Measurements from ENCODE around the gene MLH3.

GRCh38 chr14:75023108-75023507 lies 28.2 kb downstream of the MLH3 start:
- TF ChIP-seq, protein P1, sequence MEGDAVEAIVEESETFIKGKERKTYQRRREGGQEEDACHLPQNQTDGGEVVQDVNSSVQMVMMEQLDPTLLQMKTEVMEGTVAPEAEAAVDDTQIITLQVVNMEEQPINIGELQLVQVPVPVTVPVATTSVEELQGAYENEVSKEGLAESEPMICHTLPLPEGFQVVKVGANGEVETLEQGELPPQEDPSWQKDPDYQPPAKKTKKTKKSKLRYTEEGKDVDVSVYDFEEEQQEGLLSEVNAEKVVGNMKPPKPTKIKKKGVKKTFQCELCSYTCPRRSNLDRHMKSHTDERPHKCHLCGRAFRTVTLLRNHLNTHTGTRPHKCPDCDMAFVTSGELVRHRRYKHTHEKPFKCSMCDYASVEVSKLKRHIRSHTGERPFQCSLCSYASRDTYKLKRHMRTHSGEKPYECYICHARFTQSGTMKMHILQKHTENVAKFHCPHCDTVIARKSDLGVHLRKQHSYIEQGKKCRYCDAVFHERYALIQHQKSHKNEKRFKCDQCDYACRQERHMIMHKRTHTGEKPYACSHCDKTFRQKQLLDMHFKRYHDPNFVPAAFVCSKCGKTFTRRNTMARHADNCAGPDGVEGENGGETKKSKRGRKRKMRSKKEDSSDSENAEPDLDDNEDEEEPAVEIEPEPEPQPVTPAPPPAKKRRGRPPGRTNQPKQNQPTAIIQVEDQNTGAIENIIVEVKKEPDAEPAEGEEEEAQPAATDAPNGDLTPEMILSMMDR (conservative IDR thresholded peaks at IDR 0.05; ENCODE audit: low read depth in 2 of 2), result no peak
- TF ChIP-seq, protein P2, sequence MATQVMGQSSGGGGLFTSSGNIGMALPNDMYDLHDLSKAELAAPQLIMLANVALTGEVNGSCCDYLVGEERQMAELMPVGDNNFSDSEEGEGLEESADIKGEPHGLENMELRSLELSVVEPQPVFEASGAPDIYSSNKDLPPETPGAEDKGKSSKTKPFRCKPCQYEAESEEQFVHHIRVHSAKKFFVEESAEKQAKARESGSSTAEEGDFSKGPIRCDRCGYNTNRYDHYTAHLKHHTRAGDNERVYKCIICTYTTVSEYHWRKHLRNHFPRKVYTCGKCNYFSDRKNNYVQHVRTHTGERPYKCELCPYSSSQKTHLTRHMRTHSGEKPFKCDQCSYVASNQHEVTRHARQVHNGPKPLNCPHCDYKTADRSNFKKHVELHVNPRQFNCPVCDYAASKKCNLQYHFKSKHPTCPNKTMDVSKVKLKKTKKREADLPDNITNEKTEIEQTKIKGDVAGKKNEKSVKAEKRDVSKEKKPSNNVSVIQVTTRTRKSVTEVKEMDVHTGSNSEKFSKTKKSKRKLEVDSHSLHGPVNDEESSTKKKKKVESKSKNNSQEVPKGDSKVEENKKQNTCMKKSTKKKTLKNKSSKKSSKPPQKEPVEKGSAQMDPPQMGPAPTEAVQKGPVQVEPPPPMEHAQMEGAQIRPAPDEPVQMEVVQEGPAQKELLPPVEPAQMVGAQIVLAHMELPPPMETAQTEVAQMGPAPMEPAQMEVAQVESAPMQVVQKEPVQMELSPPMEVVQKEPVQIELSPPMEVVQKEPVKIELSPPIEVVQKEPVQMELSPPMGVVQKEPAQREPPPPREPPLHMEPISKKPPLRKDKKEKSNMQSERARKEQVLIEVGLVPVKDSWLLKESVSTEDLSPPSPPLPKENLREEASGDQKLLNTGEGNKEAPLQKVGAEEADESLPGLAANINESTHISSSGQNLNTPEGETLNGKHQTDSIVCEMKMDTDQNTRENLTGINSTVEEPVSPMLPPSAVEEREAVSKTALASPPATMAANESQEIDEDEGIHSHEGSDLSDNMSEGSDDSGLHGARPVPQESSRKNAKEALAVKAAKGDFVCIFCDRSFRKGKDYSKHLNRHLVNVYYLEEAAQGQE (IDR thresholded peaks at IDR 0.05; ENCODE audit: unreplicated experiment), result no peak
- no peak for TF ChIP-seq JUNB (IDR thresholded peaks at IDR 0.05; ENCODE audit: unreplicated experiment)
- no peak for TF ChIP-seq POLR2AphosphoS5 (IDR thresholded peaks at IDR 0.05; ENCODE audit: low read depth)
- TF ChIP-seq EZH2phosphoT487 (IDR thresholded peaks at IDR 0.05; ENCODE audit: unreplicated experiment), result no peak
